HG03469 (cell line): ENCODE results near the gene YLPM1.
A peak's percentile ranks its signal among the peaks of the same experiment; 100 is the strongest.

Source experiments
- ATAC-seq: cut with Tn5 transposase; IDR thresholded peaks from one replicate; pipeline ENCODE4 v1.9.1; 2021; ENCODE audit warnings: mild to moderate bottlenecking, moderate library complexity, moderate number of reproducible peaks; ENCODE audit not compliant: unreplicated experiment

YLPM1 gene

DNA sequence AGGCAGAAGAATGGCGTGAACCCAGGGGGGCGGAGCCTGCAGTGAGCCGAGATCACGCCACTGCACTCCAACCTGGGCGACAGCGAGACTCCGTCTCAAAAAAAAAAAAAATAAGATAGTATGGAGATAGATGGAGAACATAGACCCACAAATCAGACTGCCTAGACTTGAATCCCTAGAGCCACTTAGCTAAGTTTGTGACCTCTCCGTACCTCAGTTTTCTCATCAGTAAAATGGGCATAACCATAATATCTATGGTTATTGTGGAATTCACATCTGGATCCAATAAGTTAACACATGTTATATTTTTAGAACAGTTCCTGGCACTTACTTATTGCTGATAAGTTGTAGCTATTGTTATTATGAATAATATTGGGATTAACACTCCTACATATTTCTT, 105.6 kb downstream of the YLPM1 start:
- no peak for ATAC-seq

DNA sequence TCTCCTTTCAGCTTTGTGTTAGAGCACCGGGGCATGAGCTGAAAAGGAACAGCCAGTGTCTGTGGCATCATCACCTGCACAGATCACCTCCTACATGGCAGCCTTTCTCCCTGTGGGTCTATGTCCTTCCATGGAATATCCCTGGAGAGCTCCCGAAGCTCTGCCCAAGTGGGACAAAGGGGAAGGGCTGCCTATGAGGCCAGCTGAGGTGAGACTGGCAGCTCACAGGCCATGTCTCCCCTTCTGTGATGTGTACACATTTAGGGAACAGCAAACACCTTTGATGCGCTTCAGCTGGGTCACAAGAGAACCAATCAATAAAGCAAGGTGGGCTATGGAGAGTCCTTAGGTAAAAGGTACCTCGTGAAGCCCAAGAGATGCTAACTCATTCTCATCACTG, 108.7 kb downstream of the YLPM1 start:
- ATAC-seq = no peak

DNA sequence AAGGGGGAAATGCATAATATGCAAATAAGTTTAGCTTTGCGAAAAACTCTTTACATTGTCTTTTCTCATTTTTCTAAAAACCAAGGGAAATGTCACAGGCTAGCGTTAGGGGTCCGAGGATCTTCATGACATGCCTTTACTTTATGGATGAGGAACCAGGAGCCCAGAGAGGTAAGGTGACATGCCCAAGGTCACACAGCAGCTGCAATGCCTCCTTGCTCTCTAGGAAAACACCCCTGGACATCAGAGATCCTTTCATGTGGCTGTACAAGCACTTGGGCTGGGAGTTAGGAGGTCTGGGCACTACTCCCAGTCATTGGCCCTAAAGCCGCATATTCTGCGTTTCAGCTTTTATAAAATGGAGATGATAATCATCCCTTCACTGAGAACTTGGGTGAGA, 112.1 kb downstream of the YLPM1 start:
- ATAC-seq = no peak

DNA sequence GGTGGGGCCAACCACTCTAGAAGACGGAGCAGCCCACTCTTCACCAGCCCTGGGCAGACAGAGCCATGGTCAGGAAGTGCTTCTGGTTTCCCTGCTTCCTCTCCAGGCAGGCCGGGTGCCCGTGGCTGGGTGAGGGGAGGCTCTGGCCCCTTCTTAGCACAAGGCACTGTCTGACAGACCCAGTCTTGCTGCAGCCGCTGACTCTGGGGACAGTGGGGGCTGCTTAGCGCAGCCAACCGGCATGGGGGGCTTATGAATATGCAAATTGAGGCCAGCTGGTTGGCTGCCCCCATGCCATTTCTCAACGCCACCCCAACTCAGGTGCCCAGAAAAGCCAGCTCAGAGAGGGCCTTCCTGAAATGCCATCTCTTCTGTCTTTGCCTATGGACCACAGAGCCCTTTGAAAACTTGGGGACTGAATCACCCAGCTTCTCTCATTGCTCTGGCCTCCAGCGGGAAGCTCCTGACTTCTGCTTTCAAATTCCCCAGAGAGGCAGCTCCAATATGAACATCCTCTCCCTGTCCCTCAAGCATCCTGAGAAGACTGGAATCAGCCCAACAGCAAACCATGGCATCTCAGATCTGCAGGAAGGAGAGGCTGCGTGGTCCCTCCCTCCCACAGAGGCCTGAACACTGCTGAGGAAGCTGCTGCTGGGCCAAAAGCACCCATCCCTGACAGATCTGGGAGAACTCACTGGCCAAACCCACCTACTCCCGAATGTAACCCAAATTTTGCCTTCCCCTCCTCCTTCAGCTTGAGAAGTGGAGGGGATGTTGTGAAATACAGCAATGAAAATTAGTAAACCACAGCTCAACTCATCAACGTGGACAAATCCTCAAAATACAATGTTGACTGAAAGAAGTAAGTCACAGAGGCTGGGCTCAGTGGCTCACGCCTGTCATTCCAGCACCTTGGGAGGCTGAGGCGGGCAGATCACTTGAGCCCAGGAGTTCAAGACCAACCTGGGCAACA, 113.1 kb downstream of the YLPM1 start, which contains the start of gene PROX2:
TSS of gene PROX2 (minus strand) at position 205 of the 973 bp plus-strand sequence. CDS start 12,311 bp downstream, outside the sequence.
- no peak for ATAC-seq

DNA sequence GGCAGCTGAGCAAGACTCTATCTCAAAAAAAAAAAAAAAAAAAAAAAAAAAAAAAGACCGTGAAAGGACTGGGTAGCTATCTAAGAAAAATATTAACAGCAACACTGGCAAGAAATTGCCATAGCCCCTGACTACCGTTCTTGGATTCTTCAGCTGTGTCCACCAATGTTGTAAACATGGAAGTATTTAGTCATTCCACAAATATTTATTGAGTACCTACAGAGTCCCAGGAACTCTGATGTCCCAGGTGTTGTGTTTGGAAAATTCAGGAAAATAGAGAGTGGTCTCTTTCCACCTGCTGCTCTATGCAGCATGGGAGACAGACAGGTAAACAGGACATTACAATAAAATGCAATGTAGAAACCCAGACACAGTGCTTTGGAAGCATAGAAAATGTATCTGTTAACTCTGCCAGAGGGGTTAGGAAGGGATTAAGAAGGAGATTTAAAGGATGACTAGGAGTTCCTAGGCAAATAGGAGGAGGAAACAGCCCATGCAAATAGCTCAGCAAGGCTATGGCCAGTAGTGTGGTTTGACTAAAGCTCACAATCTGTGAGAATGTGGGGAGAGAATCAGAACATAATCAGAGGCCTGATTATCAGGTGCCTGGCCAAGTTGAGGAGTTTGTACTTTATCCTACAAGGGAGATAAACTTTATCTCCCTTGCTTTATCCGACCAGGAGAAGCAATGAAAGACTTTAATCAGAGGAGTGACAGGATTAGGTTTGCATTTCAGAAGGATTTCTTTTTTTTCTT, 116.5 kb downstream of the YLPM1 start:
- ATAC-seq = no peak

DNA sequence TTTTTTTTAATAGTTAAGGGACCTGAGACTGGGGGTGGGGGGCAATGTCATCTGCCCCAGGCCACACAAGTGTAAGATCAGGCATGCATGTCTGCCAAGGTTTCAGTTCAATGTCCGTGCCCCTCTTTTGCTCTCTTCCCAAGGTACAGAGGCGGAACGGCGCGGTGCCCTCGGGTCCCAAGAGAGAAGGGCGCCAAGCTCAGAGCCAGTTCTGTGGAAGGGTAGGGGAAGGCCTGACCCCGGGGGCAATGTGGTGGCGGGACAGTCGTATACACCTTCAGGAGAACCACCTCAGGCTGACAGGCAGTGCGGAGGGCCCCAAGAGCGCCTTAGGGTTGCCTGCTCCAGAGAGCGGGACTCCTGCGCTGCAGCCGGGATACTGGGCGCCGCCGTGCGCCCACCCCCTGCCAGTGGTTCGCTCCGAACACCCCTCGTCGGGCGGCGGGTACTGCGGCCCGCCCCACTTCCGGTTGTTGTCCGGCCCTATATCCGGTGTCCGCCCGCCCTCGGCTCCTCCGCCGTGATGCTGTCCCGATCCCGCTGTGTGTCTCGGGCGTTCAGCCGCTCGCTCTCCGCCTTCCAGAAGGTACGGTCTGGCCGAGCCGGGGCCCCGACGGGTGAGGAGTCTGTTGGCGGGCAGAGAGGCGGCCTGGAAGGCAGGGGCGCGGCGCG, 118.5 kb downstream of the YLPM1 start, which contains the start of gene DLST:
TSS of gene DLST (plus strand) at position 486 of the 672 bp plus-strand sequence. CDS start at position 524, 38 bp downstream.
- peak; percentile 66 for ATAC-seq

DNA sequence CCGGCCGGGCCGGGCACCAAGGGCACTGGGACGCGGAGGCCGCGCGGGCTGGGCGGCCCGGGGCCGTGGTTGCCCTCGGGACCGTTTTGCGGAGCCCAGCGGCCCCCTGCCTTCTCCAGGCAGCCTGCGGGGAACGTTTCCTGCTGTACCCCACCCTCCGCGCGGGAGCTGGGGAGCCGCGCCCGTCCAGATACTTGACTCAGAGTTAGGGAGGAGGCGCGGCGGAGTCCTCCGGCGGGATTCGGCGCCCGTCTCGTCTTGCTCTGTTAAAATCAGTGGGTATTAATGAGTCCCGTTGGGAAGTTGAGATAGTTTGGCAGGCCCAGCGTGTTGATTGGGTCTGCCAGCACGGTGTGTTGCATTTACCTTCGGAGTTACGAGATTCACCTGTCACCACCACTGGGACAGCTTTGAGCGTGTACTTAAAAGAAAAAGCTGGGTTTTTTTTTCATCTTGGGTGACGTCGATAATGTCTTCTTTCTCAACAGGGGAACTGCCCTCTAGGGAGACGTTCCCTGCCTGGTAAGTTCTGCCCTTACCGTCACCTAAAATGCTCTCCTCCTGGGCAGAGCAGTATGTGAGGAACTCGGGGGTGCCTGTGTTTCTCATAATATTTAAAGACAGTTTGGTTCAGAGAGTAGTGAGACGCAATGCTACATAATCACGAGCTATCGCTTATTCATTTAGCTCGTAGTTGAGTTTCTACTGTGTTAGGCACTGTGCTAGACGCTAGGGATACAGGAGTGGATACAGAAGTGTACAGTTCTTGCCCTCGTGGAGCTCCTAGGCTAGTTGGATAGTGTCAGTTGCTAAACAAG, 119.2 kb downstream of the YLPM1 start:
- ATAC-seq = peak; percentile 13
